Measurements from ENCODE around the gene HOXB6. TPM values are rescaled to one million over a fixed set of nuclear protein-coding genes. Genes with fewer than 3 reads are reported as not detected.

Gene HOXB6
- total RNA-seq, 1 experiment from 2014 or later, result 64.8 TPM

DNA sequence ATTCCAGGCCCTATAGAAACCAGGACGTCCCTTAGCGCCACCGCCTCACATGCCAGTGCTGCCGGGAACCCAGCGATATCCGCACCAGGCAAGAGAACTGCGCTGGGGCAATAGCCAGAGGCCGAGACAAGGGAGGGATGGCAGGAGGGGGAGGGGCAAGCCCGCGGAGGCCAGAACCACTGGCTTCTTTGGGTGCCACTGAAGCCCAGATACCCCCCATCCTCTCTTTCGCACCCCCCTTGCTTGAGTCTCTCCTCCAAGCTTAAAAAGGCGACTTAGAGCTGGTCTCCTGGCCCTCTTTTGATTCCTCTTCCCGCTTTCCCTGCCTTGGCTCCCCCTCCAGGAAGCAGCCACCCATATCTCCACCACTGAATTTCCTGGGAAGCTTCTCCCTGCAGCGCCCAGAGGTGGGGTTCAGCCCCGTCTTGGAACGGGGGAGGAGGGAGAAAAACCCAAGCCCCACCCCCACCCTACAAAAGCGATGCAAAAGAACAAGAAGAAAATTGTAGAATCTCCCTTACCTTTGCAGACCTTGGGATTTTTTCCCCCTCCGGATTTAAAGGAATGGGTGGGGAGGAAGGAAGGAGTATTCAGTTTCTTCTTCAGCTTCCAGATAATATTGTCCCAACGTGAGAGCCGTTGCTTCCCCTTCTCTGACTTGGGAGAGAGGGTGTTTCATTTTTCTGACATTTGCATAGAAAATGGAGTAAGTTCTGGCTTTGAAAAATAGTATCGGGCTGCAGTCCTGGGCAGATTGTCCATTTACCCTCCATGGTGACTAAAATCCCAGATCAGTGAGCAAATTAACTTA lies 622 bp downstream of the HOXB6 start:
- Histone ChIP-seq H3K27me3 (ENCODE audit: insufficient read depth, low read length) (no peaks in the 10 kb centered on the region), H2AFZ (ENCODE audit: low read depth, low read length, poor library complexity, severe bottlenecking) (no peak overlapping the region), H3K4me2 (ENCODE audit: low read length) (peak overlapping the region; percentile 82), H3K4me1 (ENCODE audit: control insufficient read depth in 1 of 2, insufficient read depth in 2 of 2, low read length in 2 of 2) (peaks cover 40 to 63% of the 10 kb centered on the region in 2 experiments), H3K9me3 (ENCODE audit: control insufficient read depth in 1 of 2, insufficient read depth in 1 of 2, low read depth in 1 of 2, low read length in 2 of 2) (no peaks in the 10 kb centered on the region), H3K9me2 (ENCODE audit: insufficient read depth) (no peaks in the 10 kb centered on the region), H4K20me1 (ENCODE audit: insufficient read depth) (peaks cover 4% of the 10 kb centered on the region; the same call in 1 of the 2 replicates), H3K4me3 (replicated peaks in 1 of 2; ENCODE audit: low read depth in 1 of 2, low read length in 2 of 2) (peak overlapping the region; percentile 78 to 87), H3K79me2 (ENCODE audit: insufficient read depth, low read length) (peaks cover 75% of the 10 kb centered on the region), H3K27ac (ENCODE audit: low read depth, low read length) (peak overlapping the region; percentile 94), H3K9ac (ENCODE audit: low read length) (peak overlapping the region; percentile 83), H3K36me3 (ENCODE audit: control insufficient read depth in 1 of 2, insufficient read depth in 2 of 2, low read length in 2 of 2) (peaks cover 0 to 4% of the 10 kb centered on the region in 2 experiments; a peak in 1 of 4 replicates)
- RAD21 ChIA-PET (ENCODE audit: low non-redundant PET in 1 of 2, low total read pairs in 2 of 2, uncharacterized antibody in 2 of 2, unreplicated experiment in 2 of 2), result interaction anchor here in 1 of 2 experiments (0.7 kb wide), 1 partner anchor 389 kb away, joined by 7 read pairs; no protein-coding TSS in a partner anchor
- TSS peak; percentile 54 for BruUV-seq (replicated peaks)
- CTCF ChIA-PET, result interaction anchor here (0.7 to 1.2 kb wide), 3 partner anchors 68 to 344 kb away, joined by 5 to 7 read pairs (median 6); no protein-coding TSS in a partner anchor
- peak; percentile 69 for DNase-seq (ENCODE audit: low read depth, low spot score)
- ATAC-seq, result peak; percentile 68
- intact Hi-C loops (cut with micrococcal nuclease), result no loop called here
- POLR2A ChIA-PET, result interaction anchor here (0.7 to 1.6 kb wide), 5 partner anchors 8 to 556 kb away, joined by 3 to 8 read pairs (median 4); partner anchors contain the start of gene NFE2L1
- TF ChIP-seq ZFX (IDR thresholded peaks at IDR 0.05) (peak; percentile 81; the same call in 1 of the 2 replicates), POLR2A (IDR thresholded peaks at IDR 0.05; ENCODE audit: borderline replicate concordance, extremely low read depth, insufficient read depth, insufficient read length) (peak; percentile 35), ZNF274 (IDR thresholded peaks at IDR 0.05; ENCODE audit: low read depth, low read length) (no peak), FOSL1 (IDR thresholded peaks at IDR 0.05; ENCODE audit: low read depth) (no peak), SIN3A (IDR thresholded peaks at IDR 0.05; ENCODE audit: low read depth) (no peak), POLR2AphosphoS5 (IDR thresholded peaks at IDR 0.05; ENCODE audit: low read depth, low read length) (peak; percentile 84), ELF1 (IDR thresholded peaks at IDR 0.05; ENCODE audit: borderline replicate concordance, low read depth) (no peak), JUND (IDR thresholded peaks at IDR 0.05) (no peak), EGR1 (IDR thresholded peaks at IDR 0.05; ENCODE audit: low read depth) (no peak), TCF7L2 (IDR thresholded peaks at IDR 0.05; ENCODE audit: borderline replicate concordance, extremely low read depth, insufficient read depth, insufficient read length) (no peak), YY1 (IDR thresholded peaks at IDR 0.05; ENCODE audit: extremely low read depth, insufficient replicate concordance, low read depth, low read length) (peak; percentile 56), EZH2 (IDR thresholded peaks at IDR 0.05) (no peak), SRF (IDR thresholded peaks at IDR 0.05; ENCODE audit: low read depth) (no peak), RAD21 (IDR thresholded peaks at IDR 0.05; ENCODE audit: low read depth) (no peak)
- TF ChIP-seq, protein P1, sequence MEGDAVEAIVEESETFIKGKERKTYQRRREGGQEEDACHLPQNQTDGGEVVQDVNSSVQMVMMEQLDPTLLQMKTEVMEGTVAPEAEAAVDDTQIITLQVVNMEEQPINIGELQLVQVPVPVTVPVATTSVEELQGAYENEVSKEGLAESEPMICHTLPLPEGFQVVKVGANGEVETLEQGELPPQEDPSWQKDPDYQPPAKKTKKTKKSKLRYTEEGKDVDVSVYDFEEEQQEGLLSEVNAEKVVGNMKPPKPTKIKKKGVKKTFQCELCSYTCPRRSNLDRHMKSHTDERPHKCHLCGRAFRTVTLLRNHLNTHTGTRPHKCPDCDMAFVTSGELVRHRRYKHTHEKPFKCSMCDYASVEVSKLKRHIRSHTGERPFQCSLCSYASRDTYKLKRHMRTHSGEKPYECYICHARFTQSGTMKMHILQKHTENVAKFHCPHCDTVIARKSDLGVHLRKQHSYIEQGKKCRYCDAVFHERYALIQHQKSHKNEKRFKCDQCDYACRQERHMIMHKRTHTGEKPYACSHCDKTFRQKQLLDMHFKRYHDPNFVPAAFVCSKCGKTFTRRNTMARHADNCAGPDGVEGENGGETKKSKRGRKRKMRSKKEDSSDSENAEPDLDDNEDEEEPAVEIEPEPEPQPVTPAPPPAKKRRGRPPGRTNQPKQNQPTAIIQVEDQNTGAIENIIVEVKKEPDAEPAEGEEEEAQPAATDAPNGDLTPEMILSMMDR (IDR thresholded peaks at IDR 0.05 in 2 of 3, conservative IDR thresholded peaks at IDR 0.05 in 1 of 3; ENCODE audit: borderline replicate concordance in 1 of 3, insufficient read depth in 1 of 3, low read depth in 2 of 3, low read length in 2 of 3), result peak in 1 of 3 experiments; percentile 18; a peak in 2 of 6 replicates
- TF ChIP-seq, protein P2, sequence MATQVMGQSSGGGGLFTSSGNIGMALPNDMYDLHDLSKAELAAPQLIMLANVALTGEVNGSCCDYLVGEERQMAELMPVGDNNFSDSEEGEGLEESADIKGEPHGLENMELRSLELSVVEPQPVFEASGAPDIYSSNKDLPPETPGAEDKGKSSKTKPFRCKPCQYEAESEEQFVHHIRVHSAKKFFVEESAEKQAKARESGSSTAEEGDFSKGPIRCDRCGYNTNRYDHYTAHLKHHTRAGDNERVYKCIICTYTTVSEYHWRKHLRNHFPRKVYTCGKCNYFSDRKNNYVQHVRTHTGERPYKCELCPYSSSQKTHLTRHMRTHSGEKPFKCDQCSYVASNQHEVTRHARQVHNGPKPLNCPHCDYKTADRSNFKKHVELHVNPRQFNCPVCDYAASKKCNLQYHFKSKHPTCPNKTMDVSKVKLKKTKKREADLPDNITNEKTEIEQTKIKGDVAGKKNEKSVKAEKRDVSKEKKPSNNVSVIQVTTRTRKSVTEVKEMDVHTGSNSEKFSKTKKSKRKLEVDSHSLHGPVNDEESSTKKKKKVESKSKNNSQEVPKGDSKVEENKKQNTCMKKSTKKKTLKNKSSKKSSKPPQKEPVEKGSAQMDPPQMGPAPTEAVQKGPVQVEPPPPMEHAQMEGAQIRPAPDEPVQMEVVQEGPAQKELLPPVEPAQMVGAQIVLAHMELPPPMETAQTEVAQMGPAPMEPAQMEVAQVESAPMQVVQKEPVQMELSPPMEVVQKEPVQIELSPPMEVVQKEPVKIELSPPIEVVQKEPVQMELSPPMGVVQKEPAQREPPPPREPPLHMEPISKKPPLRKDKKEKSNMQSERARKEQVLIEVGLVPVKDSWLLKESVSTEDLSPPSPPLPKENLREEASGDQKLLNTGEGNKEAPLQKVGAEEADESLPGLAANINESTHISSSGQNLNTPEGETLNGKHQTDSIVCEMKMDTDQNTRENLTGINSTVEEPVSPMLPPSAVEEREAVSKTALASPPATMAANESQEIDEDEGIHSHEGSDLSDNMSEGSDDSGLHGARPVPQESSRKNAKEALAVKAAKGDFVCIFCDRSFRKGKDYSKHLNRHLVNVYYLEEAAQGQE (IDR thresholded peaks at IDR 0.05; ENCODE audit: low read depth), result no peak
